RCC 7860 (cell line): ENCODE data around the gene CACNA1B.
"Not testable (repeated sequence)": the region's sequence is repeated elsewhere in the genome, so short reads cannot be mapped to it uniquely, and the experiment has no call there.

ENCODE experiments used
- DNase-seq: peaks from one replicate; pipeline ENCODE4 v3.0.0-alpha.2; 2015; ENCODE audit warnings: low spot score
- FAIRE-seq: peaks from 2 replicates; lab custom pipeline; 2012; peaks lifted over from hg19 to GRCh38; lab: Jason Lieb, UNC

CACNA1B gene

GRCh38 chr9:138105561-138106505 lies 228.3 kb downstream of the CACNA1B start:
- DNase-seq, result no peak
- FAIRE-seq, result no peak

GRCh38 chr9:138107039-138107438 lies 229.5 kb downstream of the CACNA1B start:
- DNase-seq, FAIRE-seq: not testable (repeated sequence)

DNA sequence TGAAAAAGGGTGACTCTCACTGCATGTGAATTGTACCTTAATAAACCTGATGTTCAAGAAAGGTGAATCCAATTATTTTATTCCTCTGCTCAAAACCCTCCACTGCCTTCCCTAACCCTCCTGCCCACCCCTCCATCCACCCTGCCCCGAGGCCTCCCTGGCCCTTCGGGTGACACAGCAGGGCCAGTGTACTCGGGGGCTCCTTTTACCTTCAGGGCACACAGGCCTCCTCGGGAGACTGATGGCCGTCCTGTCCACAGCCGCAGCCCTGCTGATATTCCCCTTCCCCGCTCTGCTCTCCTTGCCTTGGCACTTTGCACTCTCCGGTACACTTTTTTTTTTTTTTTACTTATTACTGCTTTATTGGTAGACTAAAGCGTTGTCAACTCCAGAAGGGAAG lies 234.0 kb downstream of the CACNA1B start:
- FAIRE-seq (no peak), DNase-seq (no peak)

DNA sequence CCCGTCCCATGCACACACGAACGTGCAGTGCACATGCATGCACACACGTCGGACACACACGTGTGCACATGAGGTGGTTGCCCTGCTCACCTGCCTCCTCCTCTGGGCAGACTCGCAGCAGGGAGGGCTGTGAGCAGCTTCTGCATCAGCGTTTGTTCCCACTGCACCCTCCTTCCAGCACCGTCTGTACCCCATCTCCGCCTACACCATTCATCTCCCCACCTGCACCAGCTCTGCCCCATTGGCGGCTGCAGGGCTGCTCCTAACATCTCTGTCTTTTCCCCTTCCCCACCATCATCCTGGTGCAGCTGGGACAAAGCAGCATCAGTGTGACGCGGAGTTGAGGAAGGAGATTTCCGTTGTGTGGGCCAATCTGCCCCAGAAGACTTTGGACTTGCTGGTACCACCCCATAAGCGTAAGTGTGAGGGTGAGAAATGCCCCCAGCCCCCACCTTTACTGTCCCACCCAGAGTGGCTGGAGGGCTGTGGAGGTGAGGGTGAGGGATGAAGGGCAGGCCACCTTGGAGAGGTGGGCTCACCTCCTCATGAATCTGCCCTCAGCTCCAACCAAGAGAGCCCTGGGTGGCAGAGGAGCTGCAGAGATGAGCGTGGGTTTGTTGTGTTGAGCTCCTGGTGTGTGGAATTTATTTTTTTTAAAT lies 234.6 kb downstream of the CACNA1B start:
- DNase-seq (no peak), FAIRE-seq (no peak)

GRCh38 chr9:138112791-138113600 lies 235.4 kb downstream of the CACNA1B start:
- DNase-seq (no peak), FAIRE-seq (no peak)

GRCh38 chr9:138113701-138114325 lies 236.2 kb downstream of the CACNA1B start:
- not testable (repeated sequence) for DNase-seq, FAIRE-seq

DNA sequence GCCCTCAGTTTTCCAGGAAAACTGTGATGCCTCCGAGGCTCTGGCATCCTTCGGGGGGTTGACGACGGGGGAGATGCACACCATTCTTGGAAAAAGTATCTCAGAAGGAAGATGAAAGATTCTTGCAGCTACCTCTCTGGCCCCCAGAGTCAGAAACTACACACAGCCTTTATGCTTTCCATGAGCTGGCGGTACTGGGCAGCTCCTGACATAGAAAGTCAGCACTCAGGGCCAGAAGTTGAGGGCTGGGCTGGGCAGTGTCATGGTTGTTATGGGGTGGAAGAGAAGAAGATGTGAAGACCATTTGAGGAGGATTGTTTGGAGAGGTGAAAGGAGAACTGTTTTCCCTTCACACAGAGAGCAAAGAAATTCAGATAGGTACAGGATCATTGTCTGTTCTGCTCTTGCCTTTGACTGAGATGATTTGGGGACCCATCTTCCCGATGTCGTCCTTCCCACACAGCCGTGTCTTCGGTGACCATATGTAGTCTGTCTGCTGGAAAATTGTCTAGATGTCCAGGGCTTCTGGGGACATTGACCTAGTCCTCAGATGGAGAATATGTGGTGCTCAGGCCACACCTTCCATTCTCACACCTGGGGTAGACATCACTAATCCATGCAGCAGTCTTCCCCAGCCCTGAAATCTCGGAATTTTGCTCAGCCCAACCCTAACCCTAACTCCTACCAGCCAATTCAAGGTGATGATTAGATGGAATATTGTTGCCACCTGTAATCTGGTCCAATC lies 237.1 kb downstream of the CACNA1B start:
- DNase-seq (no peak), FAIRE-seq (no peak)

DNA sequence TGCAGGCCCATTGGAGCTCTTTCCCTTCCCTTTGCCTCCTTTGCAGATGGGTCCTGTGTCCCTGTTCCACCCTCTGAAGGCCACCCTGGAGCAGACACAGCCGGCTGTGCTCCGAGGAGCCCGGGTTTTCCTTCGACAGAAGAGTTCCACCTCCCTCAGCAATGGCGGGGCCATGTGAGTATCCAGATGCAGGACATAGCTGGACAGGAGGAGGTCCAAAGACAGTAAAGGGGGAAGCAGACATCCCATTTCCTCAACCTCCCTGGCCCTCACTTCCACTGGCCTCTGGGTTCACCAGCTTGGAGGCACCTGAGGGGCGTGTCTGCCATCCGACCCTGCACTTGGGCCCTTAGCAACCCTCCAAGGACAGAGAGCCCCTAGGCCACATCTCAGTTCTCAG lies 237.9 kb downstream of the CACNA1B start:
- DNase-seq (no peak), FAIRE-seq (no peak)

DNA sequence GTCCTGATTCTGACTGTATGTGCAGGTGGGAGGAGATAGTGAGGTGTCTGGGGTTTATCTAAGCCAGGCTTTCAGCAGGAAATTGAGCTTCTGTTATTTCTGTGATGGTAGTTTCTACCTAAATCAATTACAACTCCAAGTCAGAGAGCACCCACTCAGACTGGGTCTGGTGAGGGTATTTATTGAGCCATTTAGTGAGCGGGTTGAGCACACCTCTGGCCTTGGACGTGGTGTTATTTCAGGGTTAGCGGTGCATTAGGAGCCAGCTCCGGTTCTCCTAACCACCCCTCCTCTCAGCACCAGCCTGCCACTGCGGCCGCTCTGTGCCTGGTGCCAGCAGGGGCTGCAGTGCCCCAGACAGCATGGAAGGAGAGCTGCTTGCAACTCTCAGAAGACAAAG lies 238.9 kb downstream of the CACNA1B start:
- FAIRE-seq (no peak), DNase-seq (no peak)

DNA sequence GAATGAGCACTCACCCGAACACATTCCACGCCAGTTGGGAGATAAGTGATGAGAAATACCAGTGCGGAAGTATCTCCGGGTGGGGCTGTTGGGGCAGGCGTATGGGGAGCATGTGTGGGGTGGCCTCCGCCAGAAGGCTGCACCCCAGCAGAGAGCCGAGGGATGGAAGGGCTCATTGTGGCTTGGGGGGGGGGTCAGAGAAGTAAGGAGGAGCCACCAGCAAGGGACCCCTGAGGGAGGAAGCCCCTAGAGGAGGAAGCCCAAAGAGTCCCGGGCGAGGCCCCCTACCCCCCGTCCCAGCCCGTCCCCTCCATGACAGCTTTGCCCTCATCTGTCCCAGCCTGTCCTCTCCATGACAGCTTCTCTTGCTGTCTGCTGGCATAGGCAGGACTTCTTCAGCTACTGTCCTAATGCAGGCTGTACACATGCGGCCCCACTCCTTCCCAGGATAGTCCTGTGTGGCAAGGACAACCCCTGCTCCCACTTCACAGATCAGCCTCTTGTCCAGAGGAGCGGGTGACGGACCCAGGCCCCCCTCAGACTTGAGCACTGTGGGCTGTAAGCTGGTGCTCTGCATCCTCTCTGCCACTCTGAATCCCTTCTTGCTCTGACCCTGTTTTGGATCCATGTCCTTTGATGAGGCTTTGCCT lies 239.6 kb downstream of the CACNA1B start:
- FAIRE-seq (no peak), DNase-seq (no peak)

GRCh38 chr9:138117836-138118235 lies 240.3 kb downstream of the CACNA1B start:
- FAIRE-seq (no peak), DNase-seq (no peak)

- FAIRE-seq (no peak), DNase-seq (no peak)
Observed at GRCh38 chr9:138118601-138119071, 241.1 kb downstream of the CACNA1B start.

DNA sequence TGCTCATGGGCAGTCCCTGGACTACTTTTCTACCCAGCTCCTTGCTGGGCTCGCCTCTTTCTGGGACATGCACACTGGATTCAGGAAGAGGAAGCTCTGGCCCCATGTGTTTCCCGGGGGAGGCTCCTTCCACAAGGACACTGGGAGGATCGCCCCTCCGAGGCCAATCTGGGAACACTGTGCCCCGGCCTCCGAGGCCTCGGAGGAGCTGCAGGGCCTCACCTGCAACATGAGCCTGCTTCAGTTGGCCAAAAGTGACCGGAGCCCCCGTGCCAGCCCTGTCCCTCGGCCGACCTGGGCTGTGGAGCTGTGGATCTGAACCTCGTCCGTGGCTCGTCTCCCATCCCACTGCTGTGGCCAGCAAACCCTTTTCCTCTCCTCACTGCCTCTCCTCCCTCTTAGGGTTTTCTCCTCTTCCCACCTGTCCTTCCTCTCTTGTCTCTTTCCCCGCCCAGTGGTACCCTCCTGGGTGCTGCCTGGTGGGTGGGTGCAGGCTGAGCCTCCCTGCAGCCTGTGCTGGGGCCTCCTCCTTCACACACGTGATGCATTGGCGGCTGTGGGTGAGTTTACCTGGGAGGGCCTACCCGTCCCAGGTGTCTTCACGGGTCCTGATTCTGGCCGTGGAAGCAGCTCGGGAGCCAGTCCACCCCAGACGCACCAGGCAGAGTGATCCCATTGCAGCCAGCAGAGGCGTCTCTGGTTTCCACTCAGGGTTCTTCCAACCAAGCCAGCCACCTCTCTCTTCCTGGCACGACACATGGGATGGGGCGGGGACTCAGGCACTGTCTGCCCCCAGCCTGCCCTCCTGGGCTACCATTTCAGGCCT lies 241.8 kb downstream of the CACNA1B start:
- FAIRE-seq, result no peak
- no peak for DNase-seq

DNA sequence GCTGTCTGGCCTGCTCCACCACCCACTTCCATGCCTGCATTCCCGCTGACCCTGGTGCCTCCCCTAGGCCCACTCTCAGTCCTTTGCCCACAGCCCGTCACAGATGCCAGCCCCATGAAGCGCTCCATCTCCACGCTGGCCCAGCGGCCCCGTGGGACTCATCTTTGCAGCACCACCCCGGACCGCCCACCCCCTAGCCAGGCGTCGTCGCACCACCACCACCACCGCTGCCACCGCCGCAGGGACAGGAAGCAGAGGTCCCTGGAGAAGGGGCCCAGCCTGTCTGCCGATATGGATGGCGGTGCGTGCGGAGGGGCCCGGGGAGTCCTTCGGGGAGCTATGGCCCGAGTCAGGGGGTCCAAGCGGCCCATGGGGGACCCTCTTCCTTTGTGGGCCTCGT lies 242.5 kb downstream of the CACNA1B start:
- FAIRE-seq (no peak), DNase-seq (no peak)

- FAIRE-seq (no peak), DNase-seq (no peak)
Observed at GRCh38 chr9:138120511-138121437, 243.2 kb downstream of the CACNA1B start.

- no peak for FAIRE-seq
- no peak for DNase-seq
Observed at GRCh38 chr9:138121438-138122050, 244.0 kb downstream of the CACNA1B start.

- FAIRE-seq, result no peak
Observed at GRCh38 chr9:138122201-138122600, 244.6 kb downstream of the CACNA1B start.

More at GRCh38 chr9:138122201-138122600, 244.6 kb downstream of the CACNA1B start:
- no peak for DNase-seq
